SK-N-SH (cell line): ENCODE data around the gene MAMLD1. TPM values are rescaled to one million over a fixed set of nuclear protein-coding genes. Genes with fewer than 3 reads are reported as not detected.

Experiments used
- CTCF ChIA-PET: fragments of 300-600, 350-600 bp; formaldehyde crosslinking; extraction: SDS; loops from one replicate; lab custom pipeline; 2021; lab: Yijun Ruan, JAX
- POLR2A ChIA-PET: fragments of 350-600 bp; sonication (Branson Sonifier 250); formaldehyde crosslinking; extraction: SDS; loops from one replicate; lab custom pipeline; 2020; ENCODE audit warnings: antibody characterized with exemption, inconsistent platforms; lab: Yijun Ruan, JAX
- DNase-seq: peaks from one replicate; pipeline ENCODE4 v3.0.0; 2012
- H2AFZ ChIP-seq: fragments of 200-600 bp; sonication (generic); 2 replicates; pipeline ENCODE4 v1.8.1; 2016; ENCODE audit warnings: antibody characterized with exemption, mild to moderate bottlenecking, low read depth
- H3F3A ChIP-seq: fragments of 200-600 bp; sonication (generic); replicated peaks from 2 replicates; pipeline ENCODE3; 2016; ENCODE audit warnings: antibody characterized with exemption, mild to moderate bottlenecking; ENCODE audit not compliant: insufficient read depth
- H3K27ac ChIP-seq, 2 experiments: fragments of 200-500 bp in 1 of 2; fragments of 200-600 bp in 1 of 2; sonication (Bioruptor generic) in 1 of 2; sonication (generic), shearing (Covaris generic) in 1 of 2; 2 replicates each; pipeline versions ENCODE4 v1.5.1 to v1.6.1; 2014 to 2016; ENCODE audit warnings: low read depth in 2 of 2, inconsistent platforms in 1 of 2, low read length in 1 of 2, mild to moderate bottlenecking in 1 of 2, mixed read lengths in 1 of 2
- H3K27me3 ChIP-seq: fragments of 200-600 bp; sonication (generic), shearing (Covaris generic); 2 replicates; pipeline ENCODE4 v1.6.1; 2016; ENCODE audit warnings: mixed run types; ENCODE audit not compliant: insufficient read depth
- H3K36me3 ChIP-seq, 2 experiments: fragments of 200-500 bp in 1 of 2; fragments of 200-600 bp in 1 of 2; sonication (Bioruptor generic) in 1 of 2; sonication (generic) in 1 of 2; replicated peaks in 1 of 2; 2 replicates each; pipeline versions ENCODE3 to v1.5.1; 2014 to 2016; ENCODE audit warnings: low read length in 1 of 2, mild to moderate bottlenecking in 1 of 2; ENCODE audit not compliant: insufficient read depth in 2 of 2, control insufficient read depth in 1 of 2
- H3K4me1 ChIP-seq, 2 experiments: fragments of 200-500 bp in 1 of 2; fragments of 200-600 bp in 1 of 2; sonication (Bioruptor generic) in 1 of 2; sonication (generic), shearing (Covaris generic) in 1 of 2; 2 replicates each; pipeline versions ENCODE4 v1.5.1 to v1.6.1; 2014 to 2016; ENCODE audit warnings: low read depth in 1 of 2, low read length in 1 of 2, mixed run types in 1 of 2; ENCODE audit not compliant: insufficient read depth in 2 of 2, control insufficient read depth in 1 of 2
- H3K4me2 ChIP-seq: fragments of 200-600 bp; sonication (generic), shearing (Covaris generic); 2 replicates; pipeline ENCODE4 v1.6.1; 2017; ENCODE audit warnings: mixed run types
- H3K4me3 ChIP-seq, 2 experiments: fragments of 200-500 bp in 1 of 2; fragments of 200-600 bp in 1 of 2; sonication (Bioruptor generic) in 1 of 2; sonication (generic), shearing (Covaris generic) in 1 of 2; 2 replicates each; pipeline versions ENCODE4 v1.5.1 to v1.8.1; 2014 to 2016; ENCODE audit warnings: low read depth in 2 of 2, inconsistent platforms in 1 of 2, low read length in 1 of 2, mild to moderate bottlenecking in 1 of 2, mixed read lengths in 1 of 2, moderate library complexity in 1 of 2
- H3K79me2 ChIP-seq: fragments of 200-600 bp; sonication (generic); 2 replicates; pipeline ENCODE4 v1.8.1; 2017; ENCODE audit warnings: mild to moderate bottlenecking; ENCODE audit not compliant: insufficient read depth
- H3K9ac ChIP-seq: fragments of 200-600 bp; sonication (generic); 2 replicates; pipeline ENCODE4 v1.6.1; 2017; ENCODE audit warnings: mixed run types
- H3K9me2 ChIP-seq: fragments of 200-600 bp; sonication (generic); 2 replicates; pipeline ENCODE4 v1.6.1; 2017; ENCODE audit warnings: mixed run types
- H3K9me3 ChIP-seq: fragments of 200-600 bp; sonication (generic); 2 replicates; pipeline ENCODE4 v1.6.1; 2017; ENCODE audit warnings: mixed run types, mild to moderate bottlenecking, moderate library complexity
- H4K20me1 ChIP-seq: fragments of 200-600 bp; sonication (generic); 2 replicates; pipeline ENCODE4 v1.6.1; 2017; ENCODE audit warnings: mild to moderate bottlenecking, mixed run types; ENCODE audit not compliant: insufficient read depth
- EP300 ChIP-seq, 2 experiments: IDR thresholded peaks; 2 replicates each; pipeline versions ENCODE4 v1.4.0 to v1.6.1; 2012; ENCODE audit warnings: borderline replicate concordance in 1 of 2, low read depth in 1 of 2, low read length in 1 of 2
- EZH2phosphoT487 ChIP-seq: fragments of 200-600 bp; sonication (generic); IDR thresholded peaks from 2 replicates; pipeline ENCODE4 v1.6.1; 2017; ENCODE audit warnings: low read depth, mixed run types, mild to moderate bottlenecking, antibody characterized with exemption, moderate library complexity, borderline replicate concordance
- GATA2 ChIP-seq: sonication (generic); formaldehyde crosslinking; IDR thresholded peaks from 2 replicates; pipeline ENCODE4 v1.5.0; 2020; ENCODE audit warnings: mild to moderate bottlenecking, missing genetic modification reagents
- POLR2AphosphoS5 ChIP-seq: IDR thresholded peaks from 2 replicates; pipeline ENCODE4 v1.6.1; 2012; ENCODE audit warnings: low read depth, low read length
- RCOR1 ChIP-seq: fragments of 150-350 bp; IDR thresholded peaks from 2 replicates; pipeline ENCODE4 v1.6.1; 2017; ENCODE audit warnings: antibody characterized with exemption, low read length
- TAF1 ChIP-seq: IDR thresholded peaks from 2 replicates; pipeline ENCODE4 v1.6.1; 2012; ENCODE audit warnings: low read depth, mild to moderate bottlenecking, low read length, moderate library complexity, borderline replicate concordance
- WGBS: methylation state at CpG from one replicate; pipeline ENCODE4 v1.1.6; 2017; ENCODE audit warnings: low lambda C conversion rate; 5-methylcytosine and 5-hydroxymethylcytosine counted together
- polyA plus RNA-seq, 3 experiments: library from polyadenylated mRNA; depleted of rRNA; stranded (reverse); fragments of >200 nt; gene quantifications; 2 replicates each; pipeline ENCODE4 v1.2.3, GENCODE V29; 2012
- TF ChIP-seq, protein P1 (sequence below): fragments of 200-600 bp; sonication (generic); IDR thresholded peaks from 2 replicates; pipeline ENCODE4 v1.6.1; 2017; ENCODE audit warnings: antibody characterized with exemption, mild to moderate bottlenecking, moderate library complexity
- TF ChIP-seq, protein P2 (sequence below): IDR thresholded peaks from 2 replicates; pipeline ENCODE4 v1.4.0; 2012; ENCODE audit warnings: low read depth, borderline replicate concordance

Gene MAMLD1
- polyA plus RNA-seq, 1 of the 3 experiments (the other 2 are of a cell fraction): 4.4 TPM

DNA sequence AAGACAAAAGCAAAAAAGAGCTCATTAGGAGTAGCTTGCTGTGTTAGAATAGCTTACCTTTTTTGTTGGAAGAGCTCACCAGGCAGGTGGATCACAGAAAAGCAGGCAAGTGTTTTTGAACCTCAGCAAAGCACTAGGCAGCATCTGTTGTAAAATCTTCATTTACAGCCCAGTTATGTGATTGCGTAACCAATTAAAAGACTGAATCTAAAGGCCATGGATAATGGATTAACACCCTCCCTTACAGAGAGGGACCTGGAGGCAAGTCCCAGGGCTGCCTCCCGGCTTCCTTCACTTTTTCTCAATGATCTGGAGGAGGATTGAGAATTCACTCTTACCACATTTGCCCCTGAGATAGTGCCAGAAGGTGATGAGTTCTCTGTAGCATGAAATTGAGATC lies 51.1 kb downstream of the MAMLD1 start:
- Histone ChIP-seq H3K4me2 (no peak overlapping the region), H3K79me2 (peaks cover 3% of the 10 kb centered on the region; the same call in 1 of the 2 replicates), H3K27me3 (no peaks in the 10 kb centered on the region), H3K4me3 (no peak overlapping the region), H3K4me1 (peaks cover 0 to 2% of the 10 kb centered on the region in 2 experiments; a peak in 1 of 4 replicates), H2AFZ (no peak overlapping the region), H4K20me1 (no peaks in the 10 kb centered on the region), H3K9ac (no peak overlapping the region), H3K36me3 (no peaks in the 10 kb centered on the region), H3K9me2 (no peaks in the 10 kb centered on the region), H3K9me3 (no peaks in the 10 kb centered on the region), H3K27ac (no peak overlapping the region), H3F3A (no peaks in the 10 kb centered on the region)
- ChIA-PET POLR2A (no interaction called here), CTCF (no interaction called here)
- DNase-seq: no peak
- TF ChIP-seq, protein P1, sequence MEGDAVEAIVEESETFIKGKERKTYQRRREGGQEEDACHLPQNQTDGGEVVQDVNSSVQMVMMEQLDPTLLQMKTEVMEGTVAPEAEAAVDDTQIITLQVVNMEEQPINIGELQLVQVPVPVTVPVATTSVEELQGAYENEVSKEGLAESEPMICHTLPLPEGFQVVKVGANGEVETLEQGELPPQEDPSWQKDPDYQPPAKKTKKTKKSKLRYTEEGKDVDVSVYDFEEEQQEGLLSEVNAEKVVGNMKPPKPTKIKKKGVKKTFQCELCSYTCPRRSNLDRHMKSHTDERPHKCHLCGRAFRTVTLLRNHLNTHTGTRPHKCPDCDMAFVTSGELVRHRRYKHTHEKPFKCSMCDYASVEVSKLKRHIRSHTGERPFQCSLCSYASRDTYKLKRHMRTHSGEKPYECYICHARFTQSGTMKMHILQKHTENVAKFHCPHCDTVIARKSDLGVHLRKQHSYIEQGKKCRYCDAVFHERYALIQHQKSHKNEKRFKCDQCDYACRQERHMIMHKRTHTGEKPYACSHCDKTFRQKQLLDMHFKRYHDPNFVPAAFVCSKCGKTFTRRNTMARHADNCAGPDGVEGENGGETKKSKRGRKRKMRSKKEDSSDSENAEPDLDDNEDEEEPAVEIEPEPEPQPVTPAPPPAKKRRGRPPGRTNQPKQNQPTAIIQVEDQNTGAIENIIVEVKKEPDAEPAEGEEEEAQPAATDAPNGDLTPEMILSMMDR: no peak
- TF ChIP-seq, protein P2, sequence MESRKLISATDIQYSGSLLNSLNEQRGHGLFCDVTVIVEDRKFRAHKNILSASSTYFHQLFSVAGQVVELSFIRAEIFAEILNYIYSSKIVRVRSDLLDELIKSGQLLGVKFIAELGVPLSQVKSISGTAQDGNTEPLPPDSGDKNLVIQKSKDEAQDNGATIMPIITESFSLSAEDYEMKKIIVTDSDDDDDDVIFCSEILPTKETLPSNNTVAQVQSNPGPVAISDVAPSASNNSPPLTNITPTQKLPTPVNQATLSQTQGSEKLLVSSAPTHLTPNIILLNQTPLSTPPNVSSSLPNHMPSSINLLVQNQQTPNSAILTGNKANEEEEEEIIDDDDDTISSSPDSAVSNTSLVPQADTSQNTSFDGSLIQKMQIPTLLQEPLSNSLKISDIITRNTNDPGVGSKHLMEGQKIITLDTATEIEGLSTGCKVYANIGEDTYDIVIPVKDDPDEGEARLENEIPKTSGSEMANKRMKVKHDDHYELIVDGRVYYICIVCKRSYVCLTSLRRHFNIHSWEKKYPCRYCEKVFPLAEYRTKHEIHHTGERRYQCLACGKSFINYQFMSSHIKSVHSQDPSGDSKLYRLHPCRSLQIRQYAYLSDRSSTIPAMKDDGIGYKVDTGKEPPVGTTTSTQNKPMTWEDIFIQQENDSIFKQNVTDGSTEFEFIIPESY: no peak
- no peak for TF ChIP-seq TAF1
- TF ChIP-seq EP300 (IDR thresholded peaks at IDR 0.05; ENCODE audit: borderline replicate concordance in 1 of 2, low read depth in 1 of 2, low read length in 1 of 2): no peak
- no peak for TF ChIP-seq POLR2AphosphoS5
- TF ChIP-seq EZH2phosphoT487: no peak
- WGBS: 42% methylated on average over 2 of the region's 2 CpGs

DNA sequence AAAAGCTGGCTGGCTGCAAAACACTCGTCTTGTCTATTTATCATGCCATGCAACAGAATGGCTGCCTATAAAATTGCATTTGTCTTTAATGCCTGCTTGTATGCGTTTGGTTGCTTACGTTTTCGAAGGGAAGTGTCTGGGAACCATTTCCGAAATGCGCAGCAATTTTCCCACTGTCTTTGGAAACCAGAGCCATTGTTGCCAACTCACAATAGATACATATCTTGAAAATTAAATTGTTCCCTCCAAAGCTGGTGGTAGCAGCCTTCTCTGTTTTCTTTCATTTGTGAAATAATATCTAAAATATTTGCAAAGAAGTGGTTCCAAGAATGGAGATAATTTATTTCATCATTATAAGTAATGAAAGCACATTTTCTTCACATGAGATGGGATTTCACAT lies 53.4 kb downstream of the MAMLD1 start:
- Histone ChIP-seq H3K27me3 (no peaks in the 10 kb centered on the region), H3K36me3 (no peaks in the 10 kb centered on the region), H3K4me2 (no peak overlapping the region), H3K79me2 (peaks cover 3% of the 10 kb centered on the region; the same call in 1 of the 2 replicates), H3K9me2 (no peaks in the 10 kb centered on the region), H4K20me1 (no peaks in the 10 kb centered on the region), H3K27ac (no peak overlapping the region), H3K4me1 (peaks cover 0 to 1% of the 10 kb centered on the region in 2 experiments; a peak in 1 of 4 replicates), H3K4me3 (no peak overlapping the region), H2AFZ (no peak overlapping the region), H3F3A (no peaks in the 10 kb centered on the region), H3K9me3 (no peaks in the 10 kb centered on the region), H3K9ac (no peak overlapping the region)
- WGBS: 32% methylated on average over 6 of the region's 6 CpGs
- ChIA-PET CTCF (no interaction called here), POLR2A (no interaction called here)
- DNase-seq: peak; percentile 27
- TF ChIP-seq GATA2 (CRISPR knock-in tag): peak; percentile 46; the same call in 1 of the 2 replicates
- peak; percentile 27; the same call in 1 of the 2 replicates for TF ChIP-seq RCOR1
- TF ChIP-seq, protein P1: no peak
